Loucy (cell line): Measurements from ENCODE around the gene AIG1.

Source experiments
- H2AFZ ChIP-seq: fragments of 200-600 bp; sonication (generic); 2 replicates; pipeline ENCODE4 v1.6.0; 2016; ENCODE audit warnings: antibody characterized with exemption, mild to moderate bottlenecking, low read length, moderate library complexity
- H3F3A ChIP-seq: fragments of 200-600 bp; 2 replicates; pipeline ENCODE4 v1.6.0; 2016; ENCODE audit warnings: antibody characterized with exemption, low read depth, mild to moderate bottlenecking
- H3K27me3 ChIP-seq: fragments of 200-600 bp; sonication (generic); 2 replicates; pipeline ENCODE4 v1.6.1; 2014; ENCODE audit warnings: low read length, mild to moderate bottlenecking; ENCODE audit not compliant: insufficient read depth, poor library complexity, severe bottlenecking
- H3K36me3 ChIP-seq: fragments of 200-600 bp; sonication (generic); 2 replicates; pipeline ENCODE4 v1.6.1; 2016; ENCODE audit warnings: low read length; ENCODE audit not compliant: insufficient read depth
- H3K4me1 ChIP-seq: fragments of 200-600 bp; sonication (generic); 2 replicates; pipeline ENCODE4 v1.5.1; 2014; ENCODE audit warnings: low read length, mild to moderate bottlenecking; ENCODE audit not compliant: insufficient read depth, poor library complexity, severe bottlenecking
- H3K4me2 ChIP-seq: fragments of 200-600 bp; sonication (generic); 2 replicates; pipeline ENCODE4 v1.6.0; 2014; ENCODE audit warnings: antibody characterized with exemption, low read length, low read depth, mild to moderate bottlenecking; ENCODE audit not compliant: poor library complexity, severe bottlenecking
- H3K4me3 ChIP-seq: fragments of 200-600 bp; sonication (generic); 2 replicates; pipeline ENCODE4 v1.5.1; 2014; ENCODE audit warnings: low read length, mild to moderate bottlenecking, mixed read lengths; ENCODE audit not compliant: poor library complexity, severe bottlenecking
- H3K79me2 ChIP-seq: fragments of 200-600 bp; sonication (generic); 2 replicates; pipeline ENCODE4 v1.6.1; 2014; ENCODE audit warnings: low read length; ENCODE audit not compliant: insufficient read depth
- H3K9ac ChIP-seq: fragments of 200-600 bp; sonication (generic); 2 replicates; pipeline ENCODE4 v1.6.0; 2014; ENCODE audit warnings: mild to moderate bottlenecking, low read depth, low read length, moderate library complexity; ENCODE audit not compliant: poor library complexity, severe bottlenecking
- H3K9me2 ChIP-seq: fragments of 200-600 bp; sonication (generic); replicated peaks from 2 replicates; pipeline ENCODE4 v1.6.1; 2016; ENCODE audit warnings: low read depth, low read length, mixed read lengths
- H3K9me3 ChIP-seq: fragments of 200-600 bp; sonication (generic); 2 replicates; pipeline ENCODE4 v1.6.1; 2014; ENCODE audit warnings: mild to moderate bottlenecking, antibody characterized with exemption, low read length, low read depth; ENCODE audit not compliant: insufficient read depth
- H4K20me1 ChIP-seq: fragments of 200-600 bp; sonication (generic); 2 replicates; pipeline ENCODE4 v1.6.0; 2014; ENCODE audit warnings: antibody characterized with exemption, low read length, mild to moderate bottlenecking; ENCODE audit not compliant: insufficient read depth, poor library complexity, severe bottlenecking
- CTCF ChIP-seq: fragments of 200-600 bp; sonication (generic); conservative IDR thresholded peaks from 2 replicates; pipeline ENCODE4 v1.5.1; 2014; ENCODE audit warnings: mild to moderate bottlenecking, antibody characterized with exemption, low read length
- EZH2phosphoT487 ChIP-seq: fragments of 200-600 bp; IDR thresholded peaks from 2 replicates; pipeline ENCODE4 v1.6.1; 2018; ENCODE audit warnings: antibody characterized with exemption, mild to moderate bottlenecking, moderate library complexity, borderline replicate concordance

AIG1 gene

GRCh38 chr6:143261899-143262436 is 201.3 kb downstream of the AIG1 start:
- no peak overlapping the region for H3K4me2 ChIP-seq
- TF ChIP-seq EZH2phosphoT487 (no peak), CTCF (no peak)
- no peak overlapping the region for H2AFZ ChIP-seq
- no peaks in the 10 kb centered on the region for H3K79me2 ChIP-seq
- no peaks in the 10 kb centered on the region for H3K9me3 ChIP-seq
- H3K36me3 ChIP-seq: no peaks in the 10 kb centered on the region
- H3K4me1 ChIP-seq: no peaks in the 10 kb centered on the region
- H3K9ac ChIP-seq: no peak overlapping the region
- no peak overlapping the region for H3K4me3 ChIP-seq
- no peaks in the 10 kb centered on the region for H3K27me3 ChIP-seq
- no peaks in the 10 kb centered on the region for H3F3A ChIP-seq
- H3K9me2 ChIP-seq: no peaks in the 10 kb centered on the region
- H4K20me1 ChIP-seq: no peaks in the 10 kb centered on the region

- no peak overlapping the region for H3K4me2 ChIP-seq
- no peak for TF ChIP-seq CTCF
- no peak for TF ChIP-seq EZH2phosphoT487
- H3K9me2 ChIP-seq: no peaks in the 10 kb centered on the region
- no peaks in the 10 kb centered on the region for H3K79me2 ChIP-seq
- H3K36me3 ChIP-seq: no peaks in the 10 kb centered on the region
- no peak overlapping the region for H3K4me3 ChIP-seq
- no peak overlapping the region for H2AFZ ChIP-seq
- H4K20me1 ChIP-seq: no peaks in the 10 kb centered on the region
- H3K4me1 ChIP-seq: no peaks in the 10 kb centered on the region
- no peaks in the 10 kb centered on the region for H3K27me3 ChIP-seq
- no peaks in the 10 kb centered on the region for H3F3A ChIP-seq
- H3K9ac ChIP-seq: no peak overlapping the region
- H3K9me3 ChIP-seq: no peaks in the 10 kb centered on the region
Measured at GRCh38 chr6:143262859-143263258, 202.2 kb downstream of the AIG1 start.

- Histone ChIP-seq H4K20me1 (no peaks in the 10 kb centered on the region), H3K4me3 (no peak overlapping the region), H3K36me3 (no peaks in the 10 kb centered on the region), H3K79me2 (no peaks in the 10 kb centered on the region), H3K9me2 (no peaks in the 10 kb centered on the region), H3K9me3 (no peaks in the 10 kb centered on the region), H3K4me2 (no peak overlapping the region), H3F3A (no peaks in the 10 kb centered on the region), H3K9ac (no peak overlapping the region), H2AFZ (no peak overlapping the region), H3K4me1 (no peaks in the 10 kb centered on the region), H3K27me3 (no peaks in the 10 kb centered on the region)
- TF ChIP-seq CTCF (no peak), EZH2phosphoT487 (no peak)
Measured at GRCh38 chr6:143264379-143264778, 203.7 kb downstream of the AIG1 start.
